ENCODE results near the gene GANAB.

DNA sequence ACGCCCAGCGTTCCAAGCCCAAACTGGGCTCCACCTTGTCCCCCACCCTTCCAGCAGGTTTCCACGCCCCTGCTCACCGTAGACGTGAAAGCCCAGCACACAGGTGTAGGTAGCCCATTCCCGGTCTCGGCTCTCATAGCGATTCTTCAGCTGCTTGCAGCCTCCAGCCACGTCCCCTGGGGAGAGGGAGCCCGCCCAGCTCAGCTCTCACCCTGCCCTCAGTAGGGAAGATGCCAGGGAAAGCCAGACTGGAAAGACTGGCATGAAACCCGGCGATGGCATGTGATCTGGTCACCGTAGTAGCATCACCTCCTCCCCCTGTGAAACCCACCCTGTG lies 43.4 kb downstream of the GANAB start:
- TF ChIP-seq, protein P1, sequence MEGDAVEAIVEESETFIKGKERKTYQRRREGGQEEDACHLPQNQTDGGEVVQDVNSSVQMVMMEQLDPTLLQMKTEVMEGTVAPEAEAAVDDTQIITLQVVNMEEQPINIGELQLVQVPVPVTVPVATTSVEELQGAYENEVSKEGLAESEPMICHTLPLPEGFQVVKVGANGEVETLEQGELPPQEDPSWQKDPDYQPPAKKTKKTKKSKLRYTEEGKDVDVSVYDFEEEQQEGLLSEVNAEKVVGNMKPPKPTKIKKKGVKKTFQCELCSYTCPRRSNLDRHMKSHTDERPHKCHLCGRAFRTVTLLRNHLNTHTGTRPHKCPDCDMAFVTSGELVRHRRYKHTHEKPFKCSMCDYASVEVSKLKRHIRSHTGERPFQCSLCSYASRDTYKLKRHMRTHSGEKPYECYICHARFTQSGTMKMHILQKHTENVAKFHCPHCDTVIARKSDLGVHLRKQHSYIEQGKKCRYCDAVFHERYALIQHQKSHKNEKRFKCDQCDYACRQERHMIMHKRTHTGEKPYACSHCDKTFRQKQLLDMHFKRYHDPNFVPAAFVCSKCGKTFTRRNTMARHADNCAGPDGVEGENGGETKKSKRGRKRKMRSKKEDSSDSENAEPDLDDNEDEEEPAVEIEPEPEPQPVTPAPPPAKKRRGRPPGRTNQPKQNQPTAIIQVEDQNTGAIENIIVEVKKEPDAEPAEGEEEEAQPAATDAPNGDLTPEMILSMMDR (IDR thresholded peaks at IDR 0.05; ENCODE audit: low read length): no peak
- no peak for TF ChIP-seq EZH2 (optimal IDR thresholded peaks at IDR 0.05; ENCODE audit: low read depth, low read length)
- no peak for TF ChIP-seq EZH2phosphoT487 (IDR thresholded peaks at IDR 0.05; ENCODE audit: low read length)
